ENCODE results near the gene POLR1A. TPM values are rescaled to one million over a fixed set of nuclear protein-coding genes. Genes with fewer than 3 reads are reported as not detected.

POLR1A gene
- polyA plus RNA-seq, 1 donor from 2014 or later: 2.7 TPM

GRCh38 chr2:85972355-85972754 is 133.3 kb downstream of the POLR1A start:
- H3K4me1 Mint-ChIP-seq: peaks cover 0 to 3% (median 0%) of the 10 kb centered on the region in 3 donors
- no peaks in the 10 kb centered on the region for H3K36me3 Mint-ChIP-seq
- H3K4me3 Mint-ChIP-seq: peak overlapping the region in 1 of 4 donors; percentile 55
- no peak overlapping the region for H3K27ac Mint-ChIP-seq
- no peaks in the 10 kb centered on the region for H3K27me3 Mint-ChIP-seq
- peaks cover 0 to 4% (median 3%) of the 10 kb centered on the region in 3 donors for H3K9me3 Mint-ChIP-seq

- H3K9me3 Mint-ChIP-seq: peaks cover 0 to 4% (median 3%) of the 10 kb centered on the region in 3 donors
- peaks cover 0 to 3% (median 0%) of the 10 kb centered on the region in 3 donors for H3K4me1 Mint-ChIP-seq
- H3K4me3 Mint-ChIP-seq: no peak overlapping the region
- no peaks in the 10 kb centered on the region for H3K36me3 Mint-ChIP-seq
- H3K27me3 Mint-ChIP-seq: no peaks in the 10 kb centered on the region
- H3K27ac Mint-ChIP-seq: no peak overlapping the region
Observed at GRCh38 chr2:85971366-85971765, 134.3 kb downstream of the POLR1A start.

Other genes starting within 250 kb of the POLR1A start
- 38.2 TPM for gene ST3GAL5, start 216.9 kb downstream of the POLR1A start, polyA plus RNA-seq
- gene PTCD3, start 349 bp upstream of the POLR1A start, polyA plus RNA-seq: 47.9 TPM
- gene IMMT, start 89.6 kb upstream of the POLR1A start, polyA plus RNA-seq: 53.7 TPM
- 36.9 TPM for gene MRPL35, start 93.6 kb upstream of the POLR1A start, polyA plus RNA-seq
- not detected for gene REEP1, start 231.7 kb upstream of the POLR1A start, polyA plus RNA-seq